Activated CD8-positive, alpha-beta memory T cell treated with anti-CD3 and anti-CD28 coated beads, Interleukin-2, amount 50 U/mL, for 24 hours (primary cell): Measurements from ENCODE around the gene NFYC.

Source experiments
- DNase-seq: peaks from one replicate; pipeline ENCODE4 v3.0.0-alpha.2; 2020; ENCODE audit errors: extremely low read depth

NFYC gene

GRCh38 chr1:40798366-40799281 is 107.1 kb downstream of the NFYC start:
- DNase-seq: no peak

GRCh38 chr1:40799351-40799867 is 107.9 kb downstream of the NFYC start:
- no peak for DNase-seq

GRCh38 chr1:40801742-40802077 is 110.2 kb downstream of the NFYC start:
- DNase-seq: no peak

- peak; percentile 34 for DNase-seq
Measured at GRCh38 chr1:40802078-40802741, 110.7 kb downstream of the NFYC start.

- no peak for DNase-seq
Measured at GRCh38 chr1:40802742-40803113, 111.2 kb downstream of the NFYC start.

- DNase-seq: no peak
Measured at GRCh38 chr1:40803447-40803846, 111.9 kb downstream of the NFYC start.

GRCh38 chr1:40803902-40804301 is 112.4 kb downstream of the NFYC start:
- no peak for DNase-seq

- DNase-seq: no peak
Measured at GRCh38 chr1:40806240-40806639, 114.7 kb downstream of the NFYC start.

- DNase-seq: no peak
Measured at GRCh38 chr1:40806731-40807695, 115.5 kb downstream of the NFYC start.

GRCh38 chr1:40808002-40808401 is 116.5 kb downstream of the NFYC start:
- DNase-seq: no peak

- DNase-seq: no peak
Measured at GRCh38 chr1:40808444-40808843, 116.9 kb downstream of the NFYC start.

- DNase-seq: no peak
Measured at GRCh38 chr1:40808909-40809308, 117.4 kb downstream of the NFYC start.

- DNase-seq: no peak
Measured at GRCh38 chr1:40810927-40811326, 119.4 kb downstream of the NFYC start.

- DNase-seq: no peak
Measured at GRCh38 chr1:40815420-40815819, 123.9 kb downstream of the NFYC start.

- DNase-seq: no peak
Measured at GRCh38 chr1:40817791-40818263, 126.3 kb downstream of the NFYC start.

- DNase-seq: peak; percentile 66
Measured at GRCh38 chr1:40818264-40818961, 126.9 kb downstream of the NFYC start.

- no peak for DNase-seq
Measured at GRCh38 chr1:40819101-40819500, 127.6 kb downstream of the NFYC start.

GRCh38 chr1:40820251-40820797 is 128.8 kb downstream of the NFYC start:
- DNase-seq: no peak
